COLO668 (cell line): ENCODE measurements around the gene SSH2.
A peak's percentile ranks its signal among the peaks of the same experiment; 100 is the strongest.
"Not testable (repeated sequence)": the region's sequence is repeated elsewhere in the genome, so short reads cannot be mapped to it uniquely, and the experiment has no call there.

Source experiments
- DNase-seq: peaks from one replicate; lab custom pipeline; 2025; ENCODE audit not compliant: unreplicated experiment; lab: John Stamatoyannopoulos, UW

The SSH2 gene, protein sequence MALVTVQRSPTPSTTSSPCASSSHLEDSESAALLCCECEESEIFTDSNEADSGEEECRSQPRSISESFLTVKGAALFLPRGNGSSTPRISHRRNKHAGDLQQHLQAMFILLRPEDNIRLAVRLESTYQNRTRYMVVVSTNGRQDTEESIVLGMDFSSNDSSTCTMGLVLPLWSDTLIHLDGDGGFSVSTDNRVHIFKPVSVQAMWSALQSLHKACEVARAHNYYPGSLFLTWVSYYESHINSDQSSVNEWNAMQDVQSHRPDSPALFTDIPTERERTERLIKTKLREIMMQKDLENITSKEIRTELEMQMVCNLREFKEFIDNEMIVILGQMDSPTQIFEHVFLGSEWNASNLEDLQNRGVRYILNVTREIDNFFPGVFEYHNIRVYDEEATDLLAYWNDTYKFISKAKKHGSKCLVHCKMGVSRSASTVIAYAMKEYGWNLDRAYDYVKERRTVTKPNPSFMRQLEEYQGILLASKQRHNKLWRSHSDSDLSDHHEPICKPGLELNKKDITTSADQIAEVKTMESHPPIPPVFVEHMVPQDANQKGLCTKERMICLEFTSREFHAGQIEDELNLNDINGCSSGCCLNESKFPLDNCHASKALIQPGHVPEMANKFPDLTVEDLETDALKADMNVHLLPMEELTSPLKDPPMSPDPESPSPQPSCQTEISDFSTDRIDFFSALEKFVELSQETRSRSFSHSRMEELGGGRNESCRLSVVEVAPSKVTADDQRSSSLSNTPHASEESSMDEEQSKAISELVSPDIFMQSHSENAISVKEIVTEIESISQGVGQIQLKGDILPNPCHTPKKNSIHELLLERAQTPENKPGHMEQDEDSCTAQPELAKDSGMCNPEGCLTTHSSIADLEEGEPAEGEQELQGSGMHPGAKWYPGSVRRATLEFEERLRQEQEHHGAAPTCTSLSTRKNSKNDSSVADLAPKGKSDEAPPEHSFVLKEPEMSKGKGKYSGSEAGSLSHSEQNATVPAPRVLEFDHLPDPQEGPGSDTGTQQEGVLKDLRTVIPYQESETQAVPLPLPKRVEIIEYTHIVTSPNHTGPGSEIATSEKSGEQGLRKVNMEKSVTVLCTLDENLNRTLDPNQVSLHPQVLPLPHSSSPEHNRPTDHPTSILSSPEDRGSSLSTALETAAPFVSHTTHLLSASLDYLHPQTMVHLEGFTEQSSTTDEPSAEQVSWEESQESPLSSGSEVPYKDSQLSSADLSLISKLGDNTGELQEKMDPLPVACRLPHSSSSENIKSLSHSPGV (N-terminal part only)

DNA sequence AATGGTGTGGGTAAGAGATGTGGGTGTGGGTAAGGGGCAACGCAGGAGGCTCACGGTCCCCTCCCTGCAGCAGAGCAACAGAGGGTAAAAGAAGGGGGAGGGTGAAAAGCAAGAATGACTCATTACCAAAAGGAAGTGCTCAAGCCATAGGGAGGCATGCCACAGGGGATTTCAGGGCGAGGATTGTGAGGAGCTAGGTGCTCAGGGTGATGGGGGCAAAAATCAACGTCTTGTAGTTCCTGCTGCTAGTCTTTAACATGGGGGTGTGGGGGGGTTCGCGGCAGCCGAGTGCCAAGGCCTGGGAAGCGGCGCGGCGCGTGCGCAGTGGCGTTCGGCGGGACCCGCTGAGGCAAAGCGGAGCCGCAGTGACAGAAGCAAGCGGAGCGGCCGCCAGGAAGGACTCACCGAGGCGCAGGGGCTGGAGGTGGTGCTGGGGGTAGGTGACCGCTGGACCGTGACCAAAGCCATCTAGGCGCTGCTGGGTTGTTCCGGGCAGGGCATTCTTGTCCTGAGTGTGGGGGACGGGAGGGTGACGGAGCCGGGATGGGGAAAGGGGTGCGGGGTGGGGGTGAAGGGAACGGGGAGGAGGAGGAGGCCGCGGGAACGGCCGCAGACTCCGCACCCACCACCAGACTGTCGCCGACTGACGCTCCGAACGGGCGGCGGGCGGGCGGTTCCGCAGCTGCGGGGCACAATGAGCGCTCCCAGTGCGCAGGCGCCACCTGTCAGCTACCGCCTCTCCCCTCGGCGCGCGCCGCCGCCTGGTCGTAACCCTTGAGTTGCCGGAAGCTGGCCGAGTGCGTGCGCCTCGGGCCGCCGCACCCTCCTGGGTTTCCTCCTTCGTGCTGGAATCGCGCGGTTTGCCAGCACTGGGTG, at the start of gene SSH2:
Gene SSH2 (minus strand): TSS at position 696 of the 876 bp plus-strand sequence. CDS start 228 bp downstream, at position 468.
- DNase-seq: peak; percentile 95

DNA sequence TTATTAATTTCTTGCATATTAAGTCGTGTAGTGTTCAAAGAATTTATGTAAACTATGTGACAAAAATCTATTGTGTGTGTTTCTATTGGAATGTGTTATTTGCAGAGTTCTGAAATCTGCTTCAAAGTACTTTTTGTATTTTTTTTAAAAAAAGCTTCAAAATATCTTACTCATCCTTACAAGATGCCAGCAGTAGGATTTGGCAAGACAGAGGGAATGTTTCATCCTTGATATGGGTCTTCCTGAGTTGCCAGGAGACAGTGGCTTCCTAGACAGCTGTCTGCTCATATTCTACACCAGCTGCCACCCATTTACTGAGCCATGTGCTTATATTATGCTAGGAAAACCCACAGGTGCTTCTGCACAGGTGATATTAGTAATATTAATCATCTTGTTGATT, 47.8 kb upstream of the SSH2 start:
- DNase-seq: no peak

DNA sequence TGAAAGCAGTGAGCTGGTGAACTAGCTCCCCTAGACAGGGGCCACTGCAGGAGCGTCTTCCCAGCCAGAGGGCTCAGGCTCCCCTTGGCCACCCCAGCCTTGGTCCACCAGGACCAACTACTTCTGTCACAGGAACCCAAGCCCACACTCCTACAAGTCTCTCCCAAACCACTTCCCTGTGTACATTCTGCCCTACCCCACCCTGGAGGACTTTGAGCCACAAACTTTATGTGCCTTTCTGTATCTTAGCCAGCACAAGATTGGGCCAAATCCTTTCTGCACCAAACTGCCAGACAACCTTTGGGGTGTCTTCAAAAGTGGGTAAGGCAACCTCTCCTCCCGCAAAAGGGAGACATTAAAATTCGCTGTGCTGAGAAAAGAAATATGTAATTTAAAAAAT, 43.0 kb upstream of the SSH2 start:
- no peak for DNase-seq

DNA sequence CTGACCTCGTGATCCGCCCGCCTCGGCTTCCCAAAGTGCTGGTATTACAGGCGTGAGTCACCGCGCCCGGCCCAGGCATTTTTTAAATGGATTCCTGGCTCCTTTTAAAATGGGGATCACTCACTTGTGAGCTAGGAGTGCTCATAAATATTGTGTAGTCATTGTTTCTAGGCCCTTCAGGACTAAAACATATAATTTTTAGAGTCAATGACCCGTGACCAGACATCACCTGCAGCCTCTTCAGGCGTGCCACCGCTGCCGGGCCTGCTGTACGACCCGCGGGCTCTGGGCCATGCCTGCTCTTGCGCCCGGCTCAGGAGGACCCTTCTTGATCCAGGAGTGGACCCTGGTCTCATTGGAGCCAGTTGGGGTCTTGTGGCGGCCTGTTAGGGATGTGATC, 42.2 kb upstream of the SSH2 start:
- peak; percentile 36 for DNase-seq

DNA sequence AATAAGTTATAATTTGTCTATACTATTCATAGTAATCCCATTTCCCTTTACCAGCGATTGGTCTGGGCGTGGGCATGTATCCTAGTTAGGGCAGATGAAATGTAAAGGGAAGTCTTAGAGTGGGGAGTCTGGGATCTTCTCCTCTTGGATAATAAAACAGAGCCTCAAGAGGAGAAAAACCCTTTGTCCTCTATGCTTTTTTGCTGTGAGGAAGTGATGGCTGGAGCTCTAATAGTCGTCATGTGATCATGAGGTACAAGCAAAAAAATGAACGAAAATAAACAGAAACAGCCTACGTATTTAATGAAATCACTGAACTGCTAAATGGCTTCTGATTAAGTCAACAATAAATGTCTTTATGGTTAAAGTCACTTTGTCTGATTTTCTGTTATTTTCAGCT, 38.2 kb upstream of the SSH2 start:
- no peak for DNase-seq

DNA sequence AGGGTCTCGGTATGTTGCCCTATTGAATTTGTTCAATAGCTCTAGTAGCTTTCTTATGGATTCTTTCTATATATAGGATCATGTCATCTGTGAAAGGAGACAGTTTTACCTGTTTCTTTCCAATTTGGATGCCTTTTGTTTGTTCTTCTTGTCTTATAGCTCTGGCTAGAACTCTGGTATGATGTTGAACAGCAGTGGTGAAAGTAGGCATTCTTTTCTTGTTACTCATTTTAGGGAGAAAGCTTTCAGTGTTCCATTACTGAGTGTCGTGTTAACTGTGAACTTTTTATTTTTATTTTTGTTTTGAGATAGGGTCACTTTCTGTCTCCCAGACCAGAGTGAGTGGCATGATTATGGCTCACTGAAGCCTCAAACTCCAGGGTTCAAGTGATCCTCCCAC, 32.6 kb upstream of the SSH2 start:
- no peak for DNase-seq

DNA sequence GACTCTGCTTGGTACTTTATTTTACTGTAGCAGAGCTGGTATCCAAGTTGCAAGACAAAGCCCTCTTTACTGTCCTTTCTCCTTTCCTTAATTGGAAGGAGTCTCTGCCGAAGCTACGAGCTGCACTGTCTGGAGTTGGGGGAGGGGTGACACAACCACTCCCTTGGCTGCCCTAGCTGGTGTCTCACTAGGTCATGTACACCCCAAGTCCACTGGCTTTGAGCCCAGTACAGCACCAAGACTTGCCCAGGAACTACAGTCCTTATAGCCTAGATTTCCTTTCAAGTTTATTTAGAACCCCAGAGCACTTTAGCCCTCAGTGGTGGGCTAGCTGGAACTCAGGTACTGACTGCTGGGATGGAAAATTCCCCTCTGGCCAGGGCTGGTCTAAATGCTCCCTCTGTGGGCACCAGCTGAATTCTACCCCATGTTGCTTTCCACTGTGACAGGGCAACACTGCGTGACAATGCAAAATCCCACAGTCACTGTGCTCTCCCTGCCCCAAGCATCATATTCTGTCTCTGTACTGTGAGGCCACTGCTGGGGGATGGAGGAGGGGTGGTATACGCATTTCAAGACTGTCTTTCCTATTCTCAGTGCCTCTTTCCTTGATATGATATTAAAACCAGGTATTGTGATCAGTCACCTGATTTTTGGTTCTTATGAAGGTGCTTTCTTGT, 29.8 kb upstream of the SSH2 start:
- DNase-seq: no peak

DNA sequence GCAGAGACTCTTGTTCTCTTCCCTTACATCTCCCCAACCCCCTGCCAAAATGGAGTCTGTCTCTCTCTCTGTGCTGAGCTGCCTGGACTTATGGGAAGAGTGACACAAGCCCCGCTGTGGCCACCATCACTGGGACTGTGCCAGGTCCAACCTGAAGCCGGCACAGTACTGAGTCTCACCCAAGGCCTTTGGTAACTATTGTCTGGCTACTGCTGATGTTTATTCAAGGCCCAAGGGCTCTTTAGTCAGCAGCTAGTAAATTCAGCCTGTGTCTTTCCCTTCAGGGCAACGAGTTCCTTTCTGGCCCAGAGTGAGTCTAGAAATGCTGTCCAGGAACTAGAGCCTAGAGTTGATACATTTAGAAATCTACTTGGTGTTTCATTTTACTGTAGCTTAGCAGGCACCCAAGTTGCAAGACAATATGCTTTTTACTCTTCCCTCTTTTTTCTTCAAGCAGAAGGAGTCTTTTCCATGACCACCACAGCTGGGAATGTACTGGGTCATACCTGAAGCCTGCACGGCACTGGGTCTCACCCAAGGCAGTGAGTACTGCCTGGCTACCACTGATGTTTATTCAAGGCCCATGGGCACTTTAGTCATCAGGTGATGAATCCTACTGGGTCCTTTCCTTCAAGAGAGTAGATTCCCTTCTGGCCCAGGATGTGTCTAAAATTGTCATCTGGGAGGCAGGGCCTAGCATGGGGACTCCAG, 29.1 kb upstream of the SSH2 start:
- no peak for DNase-seq

DNA sequence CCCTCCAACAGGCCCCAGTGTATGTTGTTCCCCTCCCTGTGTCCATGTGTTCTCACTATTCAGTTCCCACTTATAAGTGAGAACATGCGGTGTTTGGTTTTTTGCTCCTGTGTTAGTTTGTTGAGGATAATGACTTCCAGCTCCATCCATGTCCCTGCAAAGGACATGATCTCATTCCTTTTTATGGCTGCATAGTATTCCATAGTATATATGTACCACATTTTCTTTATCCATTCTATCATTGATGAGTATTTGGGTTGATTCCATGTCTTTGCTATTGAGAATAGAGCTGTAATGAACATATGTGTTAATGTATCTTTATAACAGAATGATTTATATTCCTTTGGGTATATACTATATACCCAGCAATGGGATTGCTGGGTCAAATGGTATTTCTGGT, 27.5 kb upstream of the SSH2 start:
- DNase-seq: not testable (repeated sequence)

DNA sequence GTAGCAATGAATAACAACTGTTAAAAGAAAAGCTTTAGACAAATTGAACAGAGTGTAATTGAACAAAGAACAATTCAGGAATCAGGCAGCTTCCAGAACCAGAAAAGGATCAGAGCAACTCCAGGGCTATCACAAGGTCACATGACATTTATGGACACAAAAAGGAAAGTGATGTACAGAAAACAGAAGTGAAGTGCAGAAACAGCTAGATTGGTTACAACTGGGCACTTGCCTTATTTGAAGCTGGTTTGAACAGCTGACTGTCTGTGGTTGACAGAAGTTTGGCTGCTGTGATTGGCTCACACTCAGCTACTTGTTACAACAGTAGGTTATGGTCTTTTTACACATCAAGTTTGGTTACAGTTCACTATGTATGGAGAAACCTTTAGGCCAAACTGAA, 26.2 kb upstream of the SSH2 start:
- no peak for DNase-seq

DNA sequence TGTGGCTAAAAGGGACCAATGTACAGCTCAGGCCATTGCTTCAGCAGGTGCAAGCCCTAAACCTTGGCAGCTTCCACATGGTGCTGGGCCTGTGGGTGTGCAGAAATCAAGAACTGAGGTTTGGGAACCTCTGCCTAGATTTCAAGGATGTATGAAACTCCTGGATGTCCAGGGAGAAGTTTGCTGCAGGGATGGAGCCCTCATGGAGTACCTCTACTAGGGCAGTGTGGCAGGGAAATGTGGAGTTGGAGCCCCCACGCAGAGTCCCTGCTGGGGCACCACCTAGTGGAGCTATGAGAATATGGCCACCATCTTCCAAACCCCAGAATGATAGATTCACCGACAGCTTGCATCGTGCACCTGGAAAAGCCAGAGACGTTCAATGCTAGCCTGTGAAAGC, 24.4 kb upstream of the SSH2 start:
- DNase-seq: no peak

DNA sequence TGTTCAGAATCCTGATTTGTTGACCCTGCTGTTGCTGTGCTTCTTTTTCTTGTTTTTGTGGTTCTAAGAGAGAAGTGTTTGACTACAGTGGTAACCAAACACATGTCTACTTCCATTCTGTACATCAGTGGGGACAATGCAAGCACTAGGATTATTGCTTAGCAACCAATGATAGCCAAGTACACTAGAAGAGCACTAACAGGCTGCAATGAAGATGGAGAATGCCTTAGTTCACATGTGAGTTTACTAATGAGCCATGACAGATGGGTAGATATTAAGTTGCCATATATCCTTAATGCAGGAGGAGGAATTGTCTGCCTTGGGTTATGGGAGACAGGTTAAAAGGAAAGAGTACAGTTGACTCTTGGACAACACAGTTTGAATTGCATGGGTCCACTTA, 19.7 kb upstream of the SSH2 start:
- DNase-seq: no peak

DNA sequence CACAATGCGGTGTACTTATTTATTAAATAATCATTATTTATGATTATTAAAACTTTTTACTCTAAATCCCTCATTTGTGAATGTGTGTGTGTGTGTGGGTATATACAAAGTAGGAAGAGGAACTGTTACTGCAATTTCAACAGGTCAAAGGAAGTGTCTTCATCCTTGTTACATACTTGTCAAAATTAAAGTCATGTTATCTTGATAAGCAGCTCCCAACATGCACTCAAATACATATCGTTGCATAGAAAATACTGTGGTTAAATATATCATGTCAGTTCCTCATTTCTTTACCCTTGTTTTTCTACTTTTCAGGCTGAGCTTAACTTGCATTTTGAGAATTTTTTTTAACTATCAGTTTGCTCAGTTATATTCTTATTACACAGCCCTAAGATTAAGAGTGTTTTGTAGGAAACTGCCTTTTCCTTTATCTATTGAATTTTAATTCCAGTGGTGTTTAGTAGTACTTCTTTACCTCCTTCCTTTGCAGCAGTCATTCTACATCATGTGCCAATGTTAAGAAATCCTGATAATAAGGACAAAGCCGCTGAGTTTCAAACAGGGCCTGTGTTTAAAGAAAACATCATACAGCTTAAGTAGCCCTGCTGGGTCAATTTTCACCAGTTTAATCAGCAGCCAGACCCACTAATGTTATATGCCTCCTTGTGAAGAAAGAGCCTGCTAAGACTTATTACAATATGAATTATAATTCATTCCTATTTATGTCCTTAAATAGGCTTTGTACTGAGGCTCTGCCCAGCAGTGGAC, 18.6 kb upstream of the SSH2 start:
- DNase-seq: no peak

DNA sequence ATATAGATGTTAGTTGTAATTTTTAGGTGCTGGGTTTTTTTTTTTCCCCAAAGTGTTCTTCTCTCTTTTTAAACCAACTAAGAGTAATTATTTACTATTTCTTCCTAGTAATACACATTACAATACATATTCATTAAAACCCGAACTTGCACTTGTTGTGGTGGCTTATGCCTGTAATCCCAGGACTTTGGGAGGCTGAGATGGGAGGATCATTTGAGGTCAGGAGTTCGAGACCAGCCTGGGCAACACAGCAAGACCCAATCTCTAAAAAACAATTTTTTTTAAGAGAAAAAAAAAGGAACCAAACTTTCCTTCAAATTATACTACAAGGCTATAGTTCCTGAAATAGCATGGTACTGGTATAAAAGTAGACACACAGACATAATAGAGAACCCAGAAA, 15.3 kb upstream of the SSH2 start:
- no peak for DNase-seq

DNA sequence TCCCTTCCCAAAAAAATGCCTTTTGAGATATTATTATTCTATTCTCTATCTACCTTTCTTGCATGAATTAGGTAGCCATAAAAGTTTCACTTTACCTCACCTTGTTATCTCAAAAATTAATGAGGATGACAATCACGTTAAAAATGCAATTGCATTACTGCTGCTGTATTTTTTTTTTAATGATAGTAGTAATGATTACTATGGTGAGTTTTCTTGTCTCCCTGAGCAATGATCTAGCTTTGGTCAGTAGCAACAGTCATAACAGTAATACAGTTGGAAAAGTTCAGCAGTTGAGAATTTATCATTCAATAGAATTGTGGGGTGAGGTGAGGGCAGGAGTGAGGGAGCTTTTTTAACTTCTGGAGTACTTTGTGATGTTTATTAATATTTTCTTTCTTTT, 11.3 kb upstream of the SSH2 start, which contains the start of gene EFCAB5:
Gene EFCAB5 (plus strand): TSS at position 301 of the 400 bp plus-strand sequence. CDS start 163 bp downstream, outside the sequence.
- DNase-seq: no peak

DNA sequence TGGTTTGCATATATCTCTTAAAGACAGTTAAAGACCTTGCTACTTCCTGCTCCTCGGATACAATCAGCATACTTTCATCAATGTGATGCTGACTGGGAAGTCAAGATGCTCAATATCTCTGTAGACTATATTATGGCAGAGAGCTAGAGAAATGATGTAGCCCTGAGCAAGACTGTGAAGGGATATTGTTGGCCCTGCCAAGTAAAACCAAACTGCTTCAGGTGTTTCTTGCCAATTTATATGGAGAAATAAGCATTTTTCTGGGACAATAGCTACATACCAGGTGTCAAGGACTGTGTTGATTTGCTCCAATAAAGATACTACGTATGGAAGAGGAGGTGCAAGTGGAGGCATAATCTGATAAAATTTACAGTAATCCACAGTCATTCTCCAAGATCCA, 6.7 kb upstream of the SSH2 start:
- no peak for DNase-seq

DNA sequence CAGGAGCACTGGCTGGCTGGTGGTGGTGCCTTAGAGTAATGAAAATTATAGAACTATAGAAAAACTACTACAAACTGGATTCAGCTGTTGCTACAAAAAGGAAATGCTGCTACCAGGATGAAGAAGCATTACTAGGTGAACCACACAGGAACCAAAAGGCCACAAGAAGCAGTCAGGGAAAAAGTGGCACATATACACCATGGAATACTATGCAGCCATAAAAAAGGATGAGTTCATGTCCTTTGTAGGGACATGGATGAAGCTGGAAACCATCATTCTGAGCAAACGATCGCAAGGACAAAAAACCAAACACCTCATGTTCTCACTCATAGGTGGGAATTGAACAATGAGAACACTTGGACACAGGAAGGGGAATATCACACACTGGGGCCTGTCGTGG, 5.9 kb upstream of the SSH2 start:
- not testable (repeated sequence) for DNase-seq

DNA sequence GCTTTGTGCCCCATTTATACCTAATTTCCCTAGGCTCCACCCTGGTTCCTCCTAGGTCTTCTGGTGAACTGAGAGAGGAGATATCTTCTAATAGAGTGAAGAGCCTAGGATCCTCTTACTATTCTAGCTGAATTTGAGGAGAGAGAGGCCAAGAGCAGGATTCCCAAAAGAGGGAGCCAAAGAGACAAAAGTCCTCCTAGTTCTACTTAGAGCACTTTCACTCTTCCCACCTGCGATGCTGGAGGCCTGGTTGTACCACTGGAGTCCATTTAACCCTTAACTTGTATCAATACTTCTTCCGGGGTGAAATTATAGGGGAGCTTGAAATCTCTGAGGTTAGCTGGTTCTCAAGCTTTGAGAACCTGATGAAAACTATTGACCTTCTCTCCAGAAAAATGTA, 3.4 kb upstream of the SSH2 start:
- DNase-seq: no peak
